IMR-90 (cell line): ENCODE results near the gene PCAT6. TPM values are rescaled to one million over a fixed set of nuclear protein-coding genes. Genes with fewer than 3 reads are reported as not detected.

Source experiments
- ATAC-seq: fragments of 200-7000 bp; cut with Tn5 transposase; 2 replicates; pipeline ENCODE4 v1.9.1; 2020; ENCODE audit warnings: low read depth, mild to moderate bottlenecking, moderate library complexity
- BruUV-seq: library from RNA; stranded (reverse); fragments of 400-500 nt; replicated peaks from 2 replicates; lab custom pipeline; 2021; lab: Mats Ljungman, UMichigan
- CTCF ChIA-PET: fragments of 300-600 bp; formaldehyde crosslinking; extraction: SDS; loops from one replicate; lab custom pipeline; 2021; ENCODE audit warnings: antibody characterized with exemption; lab: Yijun Ruan, JAX
- POLR2A ChIA-PET: fragments of 300-600 bp; sonication (Branson Sonifier 250); formaldehyde crosslinking; loops from one replicate; lab custom pipeline; 2022; ENCODE audit warnings: antibody characterized with exemption; ENCODE audit not compliant: unreplicated experiment; lab: Charles Lee
- DNase-seq: peaks from one replicate; pipeline ENCODE4 v3.0.0; 2013
- H2AFZ ChIP-seq: replicated peaks from 2 replicates; pipeline ENCODE3; 2013; ENCODE audit warnings: low read length, mild to moderate bottlenecking; ENCODE audit not compliant: poor library complexity
- H2AK5ac ChIP-seq: 2 replicates; pipeline ENCODE4 v1.6.1; 2013; ENCODE audit warnings: low read depth, low read length, inconsistent platforms
- H2AK9ac ChIP-seq: replicated peaks from 2 replicates; pipeline ENCODE3; 2013; ENCODE audit warnings: mild to moderate bottlenecking, low read depth, low read length, moderate library complexity; ENCODE audit not compliant: poor library complexity
- H2BK120ac ChIP-seq: 2 replicates; pipeline ENCODE4 v1.6.1; 2013; ENCODE audit warnings: low read depth, low read length, inconsistent platforms
- H2BK15ac ChIP-seq: 3 replicates; pipeline ENCODE4 v1.6.1; 2013; ENCODE audit warnings: low read depth, low read length, inconsistent platforms
- H2BK20ac ChIP-seq: 2 replicates; pipeline ENCODE4 v1.6.1; 2013; ENCODE audit warnings: low read depth, mild to moderate bottlenecking, inconsistent platforms, low read length, moderate library complexity
- H2BK5ac ChIP-seq: 2 replicates; pipeline ENCODE4 v1.6.1; 2013; ENCODE audit warnings: mild to moderate bottlenecking, low read depth, low read length, inconsistent platforms; ENCODE audit not compliant: poor library complexity, severe bottlenecking
- H3K14ac ChIP-seq: replicated peaks from 2 replicates; pipeline ENCODE4 v1.6.1; 2013; ENCODE audit warnings: low read depth, low read length, inconsistent platforms
- H3K18ac ChIP-seq: 2 replicates; pipeline ENCODE4 v1.6.1; 2013; ENCODE audit warnings: low read depth, low read length, control low read depth
- H3K23ac ChIP-seq: 2 replicates; pipeline ENCODE4 v1.6.1; 2013; ENCODE audit warnings: low read depth, low read length, inconsistent platforms
- H3K27ac ChIP-seq: 2 replicates; pipeline ENCODE4 v1.5.1; 2013; ENCODE audit warnings: mild to moderate bottlenecking, control low read depth, low read length; ENCODE audit not compliant: insufficient read depth
- H3K27me3 ChIP-seq: 2 replicates; pipeline ENCODE4 v1.6.1; 2013; ENCODE audit warnings: low read length; ENCODE audit not compliant: control insufficient read depth, insufficient read depth
- H3K36me3 ChIP-seq: 2 replicates; pipeline ENCODE4 v1.6.1; 2013; ENCODE audit warnings: low read length, mixed read lengths; ENCODE audit not compliant: control insufficient read depth, insufficient read depth
- H3K4ac ChIP-seq: 2 replicates; pipeline ENCODE4 v1.6.1; 2013; ENCODE audit warnings: low read depth, low read length, inconsistent platforms
- H3K4me1 ChIP-seq: 2 replicates; pipeline ENCODE4 v1.6.1; 2013; ENCODE audit warnings: low read length, mixed read lengths; ENCODE audit not compliant: control insufficient read depth, insufficient read depth
- H3K4me2 ChIP-seq: 2 replicates; pipeline ENCODE4 v1.6.1; 2013; ENCODE audit warnings: low read depth, mild to moderate bottlenecking, control low read depth, low read length, moderate library complexity
- H3K4me3 ChIP-seq: 2 replicates; pipeline ENCODE4 v1.5.1; 2013; ENCODE audit warnings: low read depth, mild to moderate bottlenecking, control low read depth, low read length, moderate library complexity; ENCODE audit not compliant: insufficient read depth
- H3K56ac ChIP-seq: 2 replicates; pipeline ENCODE4 v1.6.1; 2013; ENCODE audit warnings: low read length, inconsistent platforms; ENCODE audit not compliant: insufficient read depth; ENCODE audit errors: extremely low read depth
- H3K79me1 ChIP-seq, 2 experiments: 2 replicates each; pipeline ENCODE4 v1.6.1; 2013; ENCODE audit warnings: low read length in 2 of 2, inconsistent platforms in 1 of 2, low read depth in 1 of 2
- H3K9ac ChIP-seq: 2 replicates; pipeline ENCODE4 v1.6.1; 2013; ENCODE audit warnings: low read depth, low read length, control low read depth
- H3K9me1 ChIP-seq: 2 replicates; pipeline ENCODE4 v1.6.1; 2013; ENCODE audit warnings: low read length, inconsistent platforms; ENCODE audit not compliant: insufficient read depth
- H3K9me3 ChIP-seq: 2 replicates; pipeline ENCODE4 v1.6.1; 2013; ENCODE audit warnings: low read length; ENCODE audit not compliant: control insufficient read depth, insufficient read depth
- H4K20me1 ChIP-seq: 2 replicates; pipeline ENCODE4 v1.6.1; 2013; ENCODE audit warnings: low read length, inconsistent platforms; ENCODE audit not compliant: insufficient read depth
- H4K5ac ChIP-seq: 2 replicates; pipeline ENCODE4 v1.6.1; 2013; ENCODE audit warnings: mild to moderate bottlenecking, low read depth, low read length, control low read depth
- H4K8ac ChIP-seq, 2 experiments: 2 replicates each; pipeline ENCODE4 v1.6.1; 2013; ENCODE audit warnings: low read depth in 2 of 2, low read length in 2 of 2, control low read depth in 1 of 2, inconsistent platforms in 1 of 2
- H4K91ac ChIP-seq: 2 replicates; pipeline ENCODE4 v1.6.1; 2013; ENCODE audit warnings: low read depth, low read length, inconsistent platforms; ENCODE audit not compliant: insufficient read depth
- BHLHE40 ChIP-seq: fragments of 150-350 bp; IDR thresholded peaks from 2 replicates; pipeline ENCODE4 v1.6.1; 2016; ENCODE audit warnings: mild to moderate bottlenecking, low read depth, low read length
- CEBPB ChIP-seq: IDR thresholded peaks from 2 replicates; pipeline ENCODE4 v1.6.1; 2012; ENCODE audit warnings: low read depth, low read length, improper control_type of control experiment
- CTCF ChIP-seq: conservative IDR thresholded peaks from 2 replicates; pipeline ENCODE4 v1.5.1; 2012; ENCODE audit warnings: mild to moderate bottlenecking, low read depth, low read length, improper control_type of control experiment
- ELK1 ChIP-seq: fragments of 150-350 bp; IDR thresholded peaks from 2 replicates; pipeline ENCODE4 v1.6.1; 2016; ENCODE audit warnings: low read depth, mild to moderate bottlenecking, low read length, moderate library complexity, borderline replicate concordance
- FOS ChIP-seq: fragments of 150-350 bp; IDR thresholded peaks from 2 replicates; pipeline ENCODE4 v1.6.1; 2016; ENCODE audit warnings: low read depth, low read length
- MAZ ChIP-seq: IDR thresholded peaks from 2 replicates; pipeline ENCODE4 v1.6.1; 2012; ENCODE audit warnings: low read depth, mild to moderate bottlenecking, low read length, improper control_type of control experiment, moderate library complexity, borderline replicate concordance
- MXI1 ChIP-seq: IDR thresholded peaks from 2 replicates; pipeline ENCODE4 v1.6.1; 2012; ENCODE audit warnings: low read depth, mild to moderate bottlenecking, low read length, moderate library complexity, borderline replicate concordance
- NFE2L2 ChIP-seq: fragments of 150-350 bp; IDR thresholded peaks from 2 replicates; pipeline ENCODE4 v1.6.1; 2016; ENCODE audit warnings: low read depth, mild to moderate bottlenecking, low read length
- POLR2A ChIP-seq: IDR thresholded peaks from 2 replicates; pipeline ENCODE4 v1.6.1; 2012; ENCODE audit warnings: mild to moderate bottlenecking, low read depth, low read length
- RAD21 ChIP-seq: IDR thresholded peaks from 2 replicates; pipeline ENCODE4 v1.6.1; 2012; ENCODE audit warnings: low read length, improper control_type of control experiment
- RCOR1 ChIP-seq: IDR thresholded peaks from 2 replicates; pipeline ENCODE4 v1.6.1; 2012; ENCODE audit warnings: mild to moderate bottlenecking, low read length, improper control_type of control experiment; ENCODE audit not compliant: insufficient replicate concordance
- RFX5 ChIP-seq: IDR thresholded peaks from 2 replicates; pipeline ENCODE4 v1.8.0; 2012; ENCODE audit warnings: low read depth, mild to moderate bottlenecking, low read length, moderate library complexity
- SMC3 ChIP-seq: fragments of 150-350 bp; IDR thresholded peaks from 2 replicates; pipeline ENCODE4 v1.6.1; 2016; ENCODE audit warnings: low read depth, mild to moderate bottlenecking, antibody characterized with exemption, low read length, moderate library complexity
- USF2 ChIP-seq: fragments of 150-350 bp; IDR thresholded peaks from 2 replicates; pipeline ENCODE4 v1.6.1; 2017; ENCODE audit warnings: mild to moderate bottlenecking, antibody characterized with exemption, low read length, low read depth
- WGBS, 2 experiments: methylation state at CpG; one replicate each; pipeline versions ENCODE4 v1.1.5 to v1.1.7; 2013; ENCODE audit warnings: missing lambda C conversion rate in 2 of 2; ENCODE audit not compliant: insufficient read length in 1 of 2; ENCODE audit errors: extremely low coverage in 2 of 2; 5-methylcytosine and 5-hydroxymethylcytosine counted together
- dilution Hi-C: fragments of 300-500 bp; cut with HindIII; formaldehyde crosslinking; loops from one replicate; pipeline ENCODE4 v1.14.3; 2018; ENCODE audit warnings: low sequenced_read_pairs; ENCODE audit not compliant: unreplicated experiment
- in situ Hi-C: fragments of 300-500 bp; cut with MboI; formaldehyde crosslinking; loops from 3 replicates; pipeline ENCODE4 v1.14.3; 2019; ENCODE audit warnings: low sequenced_read_pairs, inconsistent platforms, mixed read lengths
- intact Hi-C: fragments of 100-400 bp; cut with micrococcal nuclease; formaldehyde crosslinking; loops from 2 replicates; pipeline ENCODE4 v1.10.0; 2022
- polyA plus RNA-seq, 3 experiments: library from polyadenylated mRNA; depleted of rRNA; stranded (reverse); fragments of >200 nt; gene quantifications; 2 replicates each; pipeline ENCODE4 v1.2.3, GENCODE V29; 2012; ENCODE audit warnings: low replicate concordance in 1 of 3
- total RNA-seq: library from RNA; depleted of rRNA; stranded (reverse); fragments of >200 nt; gene quantifications from 2 replicates; pipeline ENCODE4 v1.2.3, GENCODE V29; 2012

The PCAT6 gene
- total and polyA plus RNA-seq, 2 of the 4 experiments (the other 2 are of a cell fraction), result 5.8 TPM; not detected in 1

- no peak for DNase-seq
- Histone ChIP-seq H4K20me1 (no peaks in the 10 kb centered on the region), H3K4me2 (no peak overlapping the region), H3K9ac (no peak overlapping the region), H3K18ac (no peak overlapping the region), H3K9me3 (no peaks in the 10 kb centered on the region), H2AFZ (no peak overlapping the region), H3K9me1 (no peaks in the 10 kb centered on the region), H3K4me1 (no peaks in the 10 kb centered on the region), H4K8ac (no peak overlapping the region), H3K27ac (no peak overlapping the region), H2AK9ac (no peak overlapping the region), H3K4ac (no peak overlapping the region), H3K27me3 (peaks cover 16% of the 10 kb centered on the region), H3K79me1 (no peaks in the 10 kb centered on the region), H3K23ac (no peak overlapping the region), H2AK5ac (no peak overlapping the region), H3K56ac (no peak overlapping the region), H2BK5ac (no peak overlapping the region), H3K36me3 (no peaks in the 10 kb centered on the region), H2BK15ac (no peak overlapping the region), H4K91ac (no peak overlapping the region), H4K5ac (no peak overlapping the region), H3K4me3 (no peak overlapping the region), H3K14ac (no peak overlapping the region), H2BK20ac (no peak overlapping the region), H2BK120ac (no peak overlapping the region)
- intact Hi-C loops (no loop called here), in situ Hi-C loops (no loop called here), dilution Hi-C loops (no loop called here)
- WGBS, 2 experiments, result no CpG with 5 or more reads among the region's 1 CpG
- no peak for ATAC-seq
- ChIA-PET POLR2A (no interaction called here), CTCF (interaction anchor here (0.6 kb wide), 1 partner anchor 44 kb away, joined by 3 read pairs; no protein-coding TSS in a partner anchor)
- TF ChIP-seq RAD21 (no peak), RFX5 (no peak), USF2 (no peak), POLR2A (no peak), MXI1 (no peak), FOS (no peak), NFE2L2 (no peak), CEBPB (no peak), BHLHE40 (no peak), MAZ (no peak), CTCF (no peak), RCOR1 (no peak), SMC3 (no peak), ELK1 (no peak)
- BruUV-seq, result no TSS peak
Observed at GRCh38 chr1:202818819-202819218, 8.1 kb downstream of the PCAT6 start.
